SK-N-SH (cell line): Measurements from ENCODE around the gene TFPI.

Experiments used
- CTCF ChIP-seq: fragments of 200-600 bp; sonication (generic); IDR thresholded peaks from 2 replicates; pipeline ENCODE4 v1.6.1; 2017; ENCODE audit warnings: antibody characterized with exemption, mild to moderate bottlenecking, moderate library complexity
- JUND ChIP-seq: IDR thresholded peaks from 2 replicates; pipeline ENCODE4 v1.4.0; 2012
- MAX ChIP-seq: IDR thresholded peaks from 2 replicates; pipeline ENCODE4 v1.4.0; 2012; ENCODE audit warnings: low read depth
- POLR2AphosphoS5 ChIP-seq: IDR thresholded peaks from 2 replicates; pipeline ENCODE4 v1.6.1; 2012; ENCODE audit warnings: low read depth, low read length
- RFX5 ChIP-seq: IDR thresholded peaks from 2 replicates; pipeline ENCODE4 v1.6.1; 2012; ENCODE audit warnings: mild to moderate bottlenecking, improper control_type of control experiment, low read length
- RXRA ChIP-seq: IDR thresholded peaks from 2 replicates; pipeline ENCODE4 v1.4.0; 2012; ENCODE audit warnings: low read depth, mild to moderate bottlenecking, borderline replicate concordance

- TF ChIP-seq POLR2AphosphoS5 (no peak), CTCF (no peak), MAX (no peak), RFX5 (no peak), RXRA (no peak), JUND (no peak)
Measured at GRCh38 chr2:187504312-187504921, 49.8 kb downstream of the TFPI start.
